GM10248 (cell line): ENCODE results near the gene MRPL14.

ENCODE experiments used
- CTCF ChIA-PET: fragments of 300-600 bp; sonication (Branson Sonifier 250); formaldehyde crosslinking; extraction: SDS; loops from one replicate; lab custom pipeline; 2021; ENCODE audit warnings: antibody characterized with exemption; lab: Yijun Ruan, JAX
- POLR2A ChIA-PET: fragments of 350-650 bp; sonication (Branson Sonifier 250); formaldehyde crosslinking; extraction: SDS; loops from one replicate; lab custom pipeline; 2020; ENCODE audit warnings: antibody characterized with exemption; lab: Yijun Ruan, JAX
- DNase-seq: peaks from one replicate; pipeline ENCODE4 v3.0.0; 2012; ENCODE audit errors: extremely low spot score
- CTCF ChIP-seq: IDR thresholded peaks from 2 replicates; pipeline ENCODE4 v1.5.1; 2012; ENCODE audit warnings: mild to moderate bottlenecking, low read depth; ENCODE audit errors: extremely low read depth, missing control alignments, control extremely low read depth

Gene MRPL14

GRCh38 chr6:44169154-44169553, 41.9 kb upstream of the MRPL14 start:
- no peak for TF ChIP-seq CTCF
- ChIA-PET CTCF (interaction anchor here (1.1 to 2.4 kb wide), 11 partner anchors 8 to 98 kb away, joined by 3 to 12 read pairs (median 4); partner anchors contain the start of gene SLC35B2), POLR2A (interaction anchor here (0.5 kb wide), 1 partner anchor 15 kb away, joined by 3 read pairs; no protein-coding TSS in a partner anchor)
- no peak for DNase-seq

- no peak for DNase-seq
- ChIA-PET CTCF (interaction anchor here (1.4 to 1.7 kb wide), 2 partner anchors 15 to 24 kb away, joined by 3 to 4 read pairs; no protein-coding TSS in a partner anchor), POLR2A (no interaction called here)
- TF ChIP-seq CTCF, result no peak
Measured at GRCh38 chr6:44167567-44167966, 40.3 kb upstream of the MRPL14 start.

- no peak for DNase-seq
- TF ChIP-seq CTCF, result no peak
- CTCF ChIA-PET, result interaction anchor here (1.2 to 1.7 kb wide), 2 partner anchors 14 to 19 kb away, joined by 3 read pairs; no protein-coding TSS in a partner anchor
- POLR2A ChIA-PET, result no interaction called here
Measured at GRCh38 chr6:44166591-44167184, 39.4 kb upstream of the MRPL14 start.

- ChIA-PET POLR2A (no interaction called here), CTCF (interaction anchor here (1.2 to 1.7 kb wide), 2 partner anchors 13 to 19 kb away, joined by 3 read pairs; no protein-coding TSS in a partner anchor)
- no peak for TF ChIP-seq CTCF
- no peak for DNase-seq
Measured at GRCh38 chr6:44166116-44166515, 38.9 kb upstream of the MRPL14 start.

GRCh38 chr6:44162876-44163625, 35.8 kb upstream of the MRPL14 start:
- POLR2A ChIA-PET, result no interaction called here
- DNase-seq, result no peak
- CTCF ChIA-PET, result interaction anchor here (0.8 to 4.9 kb wide), 15 partner anchors 10 to 175 kb away, joined by 3 to 49 read pairs (median 4); no protein-coding TSS in a partner anchor
- TF ChIP-seq CTCF, result no peak

- POLR2A ChIA-PET, result no interaction called here
- CTCF ChIA-PET, result interaction anchor here (0.6 to 4.9 kb wide), 13 partner anchors 8 to 152 kb away, joined by 3 to 49 read pairs (median 4); no protein-coding TSS in a partner anchor
- no peak for DNase-seq
- no peak for TF ChIP-seq CTCF
Measured at GRCh38 chr6:44161997-44162338, 34.7 kb upstream of the MRPL14 start.
